ENCODE measurements around the gene CNTFR. TPM values are rescaled to one million over a fixed set of nuclear protein-coding genes. Genes with fewer than 3 reads are reported as not detected.

CNTFR gene
- total RNA-seq, 1 donor from 2014 or later, result 2.7 TPM

GRCh38 chr9:34522091-34522887 lies 67.2 kb downstream of the CNTFR start:
- H3K9me3 Mint-ChIP-seq (ENCODE audit: low read depth), result no peaks in the 10 kb centered on the region
- no peaks in the 10 kb centered on the region for H3K36me3 Mint-ChIP-seq (ENCODE audit: insufficient read depth)
- H3K27me3 Mint-ChIP-seq, result peaks cover 56% of the 10 kb centered on the region

DNA sequence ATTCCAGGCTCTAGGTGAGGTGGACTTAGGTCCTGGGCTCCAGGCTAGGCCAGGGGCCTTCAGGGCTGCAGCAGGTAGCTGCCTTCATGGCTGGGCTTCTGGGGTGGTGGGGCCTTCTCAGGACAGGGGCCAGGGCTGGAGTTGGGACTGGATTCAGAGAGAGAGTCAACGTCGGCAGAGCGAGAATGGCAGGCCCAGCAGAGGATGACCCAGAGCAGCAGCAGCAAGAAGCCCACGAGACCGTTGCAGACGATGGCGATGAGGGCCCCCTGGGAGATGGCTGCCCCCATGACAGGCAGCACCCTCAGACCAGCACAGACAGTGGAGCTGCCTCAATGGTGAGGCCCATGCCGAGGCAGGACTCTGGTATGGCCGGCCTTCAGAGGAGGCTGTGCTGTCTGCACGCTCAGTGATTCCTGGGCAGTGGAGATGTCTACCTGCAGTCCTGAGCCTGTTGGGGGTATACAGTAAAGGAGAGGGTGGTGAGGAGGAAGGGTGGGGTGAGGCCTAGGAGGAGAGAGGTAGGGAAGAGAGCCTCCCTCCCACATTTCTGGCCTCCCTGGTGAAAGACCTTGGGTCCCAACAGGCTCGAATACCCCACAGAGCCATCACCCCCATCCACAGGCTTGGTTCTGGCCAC lies 68.0 kb downstream of the CNTFR start:
- H3K4me3 Mint-ChIP-seq (ENCODE audit: low read depth), result no peak overlapping the region
- H3K27ac Mint-ChIP-seq, result no peak overlapping the region
- peaks cover 4% of the 10 kb centered on the region for H3K4me1 Mint-ChIP-seq (ENCODE audit: low read depth)
- H3K36me3 Mint-ChIP-seq (ENCODE audit: insufficient read depth), result no peaks in the 10 kb centered on the region
- DNase-seq (ENCODE audit: low spot score, unreplicated experiment), result no peak
- no peak for TF ChIP-seq CTCF (IDR thresholded peaks at IDR 0.05; ENCODE audit: unreplicated experiment)
- peaks cover 59% of the 10 kb centered on the region for H3K27me3 Mint-ChIP-seq
- H3K9me3 Mint-ChIP-seq (ENCODE audit: low read depth), result no peaks in the 10 kb centered on the region

More at GRCh38 chr9:34522091-34522887, 67.2 kb downstream of the CNTFR start:
- H3K4me1 Mint-ChIP-seq (ENCODE audit: low read depth), result peaks cover 4% of the 10 kb centered on the region
- DNase-seq (ENCODE audit: low spot score, unreplicated experiment), result no peak
- no peak overlapping the region for H3K27ac Mint-ChIP-seq
- no peak for TF ChIP-seq CTCF (IDR thresholded peaks at IDR 0.05; ENCODE audit: unreplicated experiment)
- H3K4me3 Mint-ChIP-seq (ENCODE audit: low read depth), result peak overlapping the region; percentile 70

- no peak overlapping the region for H3K4me3 Mint-ChIP-seq (ENCODE audit: low read depth)
- H3K27me3 Mint-ChIP-seq, result peaks cover 62% of the 10 kb centered on the region
- H3K4me1 Mint-ChIP-seq (ENCODE audit: low read depth), result peaks cover 4% of the 10 kb centered on the region
- no peaks in the 10 kb centered on the region for H3K9me3 Mint-ChIP-seq (ENCODE audit: low read depth)
- no peak for DNase-seq (ENCODE audit: low spot score, unreplicated experiment)
- TF ChIP-seq CTCF (IDR thresholded peaks at IDR 0.05; ENCODE audit: unreplicated experiment), result no peak
- no peak overlapping the region for H3K27ac Mint-ChIP-seq
- H3K36me3 Mint-ChIP-seq (ENCODE audit: insufficient read depth), result no peaks in the 10 kb centered on the region
Observed at GRCh38 chr9:34520505-34521385, 68.8 kb downstream of the CNTFR start.

DNA sequence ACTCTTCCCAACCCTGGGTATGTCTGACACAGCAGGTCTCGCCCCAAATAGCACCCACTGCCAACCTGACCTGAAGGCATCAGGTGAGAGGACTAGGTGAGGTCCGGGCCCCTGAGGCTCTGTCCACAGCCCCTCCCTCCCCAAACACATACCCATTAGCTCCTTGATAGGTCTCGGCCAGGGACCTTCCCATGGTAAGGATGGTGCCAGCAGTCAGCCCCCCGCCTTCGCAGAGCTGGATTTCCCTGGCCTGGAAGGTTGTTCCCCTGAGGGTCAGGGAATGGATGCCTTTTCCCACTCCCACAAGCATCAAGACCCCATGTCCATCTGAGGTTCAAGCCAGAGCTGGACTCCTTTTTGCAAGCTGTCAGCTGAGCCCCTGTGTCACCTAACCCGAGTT lies 69.4 kb downstream of the CNTFR start:
- Mint-ChIP-seq H3K4me1 (ENCODE audit: low read depth) (peaks cover 4% of the 10 kb centered on the region), H3K4me3 (ENCODE audit: low read depth) (no peak overlapping the region), H3K9me3 (ENCODE audit: low read depth) (no peaks in the 10 kb centered on the region), H3K27me3 (peaks cover 59% of the 10 kb centered on the region), H3K36me3 (ENCODE audit: insufficient read depth) (no peaks in the 10 kb centered on the region), H3K27ac (no peak overlapping the region)
- TF ChIP-seq CTCF (IDR thresholded peaks at IDR 0.05; ENCODE audit: unreplicated experiment), result no peak
- DNase-seq (ENCODE audit: low spot score, unreplicated experiment), result no peak
